ENCODE data around the gene CEP70.
"Not testable (repeated sequence)": the region's sequence is repeated elsewhere in the genome, so short reads cannot be mapped to it uniquely, and the experiment has no call there.

Gene CEP70

GRCh38 chr3:138468451-138468850 is 125.6 kb downstream of the CEP70 start:
- DNase-seq: no peak

- no peak for DNase-seq
These were observed 126.1 kb downstream of the CEP70 start for GRCh38 chr3:138467931-138468330.

GRCh38 chr3:138465925-138466324 is 128.1 kb downstream of the CEP70 start:
- no peak for DNase-seq

- DNase-seq: no peak
These were observed 128.6 kb downstream of the CEP70 start for GRCh38 chr3:138465451-138465850.

GRCh38 chr3:138464491-138464860 is 129.6 kb downstream of the CEP70 start:
- DNase-seq: no peak

- no peak for DNase-seq
These were observed 130.2 kb downstream of the CEP70 start for GRCh38 chr3:138463724-138464490.

GRCh38 chr3:138461896-138462295 is 132.2 kb downstream of the CEP70 start:
- DNase-seq: no peak

- DNase-seq: no peak
These were observed 132.8 kb downstream of the CEP70 start for GRCh38 chr3:138461246-138461645.

GRCh38 chr3:138460536-138461205 is 133.4 kb downstream of the CEP70 start:
- DNase-seq: no peak

GRCh38 chr3:138459619-138460535 is 134.2 kb downstream of the CEP70 start:
- DNase-seq: no peak

GRCh38 chr3:138458774-138459499 is 135.1 kb downstream of the CEP70 start:
- no peak for DNase-seq

- no peak for DNase-seq
These were observed 136.0 kb downstream of the CEP70 start for GRCh38 chr3:138457863-138458735.

- DNase-seq: no peak
These were observed 136.8 kb downstream of the CEP70 start for GRCh38 chr3:138456961-138457862.

- no peak for DNase-seq
These were observed 138.0 kb downstream of the CEP70 start for GRCh38 chr3:138455801-138456716.

GRCh38 chr3:138453940-138454339 is 140.1 kb downstream of the CEP70 start:
- not testable (repeated sequence) for DNase-seq

GRCh38 chr3:138452436-138452835 is 141.6 kb downstream of the CEP70 start:
- no peak for DNase-seq

- no peak for DNase-seq
These were observed 142.4 kb downstream of the CEP70 start for GRCh38 chr3:138451595-138452162.

GRCh38 chr3:138450704-138451424 is 143.2 kb downstream of the CEP70 start:
- DNase-seq: no peak

Measured in 8988T (cell line).